KMS-11 (cell line): ENCODE data around the gene KRT82.
"Not testable (repeated sequence)": the region's sequence is repeated elsewhere in the genome, so short reads cannot be mapped to it uniquely, and the experiment has no call there.

Experiments
- H2AFZ ChIP-seq: fragments of 200-600 bp; sonication (generic); 2 replicates; pipeline ENCODE4 v1.6.1; 2016; ENCODE audit warnings: antibody characterized with exemption, mixed run types, low read depth
- H3K27ac ChIP-seq: fragments of 200-600 bp; sonication (generic); 2 replicates; pipeline ENCODE4 v1.6.1; 2016; ENCODE audit warnings: mild to moderate bottlenecking, mixed run types
- H3K27me3 ChIP-seq: fragments of 200-600 bp; sonication (generic); 2 replicates; pipeline ENCODE4 v1.6.1; 2017; ENCODE audit warnings: mild to moderate bottlenecking, low read depth, mixed run types, moderate library complexity; ENCODE audit not compliant: insufficient read depth
- H3K36me3 ChIP-seq: fragments of 200-600 bp; sonication (generic); 2 replicates; pipeline ENCODE4 v1.6.1; 2017; ENCODE audit warnings: mild to moderate bottlenecking, mixed run types; ENCODE audit not compliant: insufficient read depth
- H3K4me1 ChIP-seq: fragments of 200-600 bp; sonication (generic); 2 replicates; pipeline ENCODE4 v1.6.1; 2016; ENCODE audit warnings: mild to moderate bottlenecking, low read depth, mixed run types; ENCODE audit not compliant: poor library complexity, severe bottlenecking
- H3K4me2 ChIP-seq: fragments of 200-600 bp; sonication (generic); 2 replicates; pipeline ENCODE4 v1.7.0; 2016; ENCODE audit warnings: mild to moderate bottlenecking, mixed run types
- H3K4me3 ChIP-seq: fragments of 200-600 bp; sonication (generic); IDR thresholded peaks from 2 replicates; pipeline ENCODE4 v1.6.1; 2017; ENCODE audit warnings: low read depth, low read length, mixed read lengths; ENCODE audit not compliant: insufficient read depth
- H3K79me2 ChIP-seq: fragments of 200-600 bp; sonication (generic); 2 replicates; pipeline ENCODE4 v1.6.1; 2016; ENCODE audit warnings: low read depth, mixed run types; ENCODE audit not compliant: insufficient read depth
- H3K9ac ChIP-seq: fragments of 200-600 bp; sonication (generic); 2 replicates; pipeline ENCODE4 v1.6.1; 2016; ENCODE audit warnings: mild to moderate bottlenecking, mixed run types
- H4K20me1 ChIP-seq: fragments of 200-600 bp; sonication (generic); 2 replicates; pipeline ENCODE4 v1.6.1; 2016; ENCODE audit warnings: mild to moderate bottlenecking, mixed run types; ENCODE audit not compliant: insufficient read depth
- CTCF ChIP-seq: fragments of 200-600 bp; sonication (generic); conservative IDR thresholded peaks from 2 replicates; pipeline ENCODE4 v1.6.1; 2017; ENCODE audit warnings: low read depth, mild to moderate bottlenecking, antibody characterized with exemption, low read length, moderate library complexity, mixed read lengths

KRT82 gene

DNA sequence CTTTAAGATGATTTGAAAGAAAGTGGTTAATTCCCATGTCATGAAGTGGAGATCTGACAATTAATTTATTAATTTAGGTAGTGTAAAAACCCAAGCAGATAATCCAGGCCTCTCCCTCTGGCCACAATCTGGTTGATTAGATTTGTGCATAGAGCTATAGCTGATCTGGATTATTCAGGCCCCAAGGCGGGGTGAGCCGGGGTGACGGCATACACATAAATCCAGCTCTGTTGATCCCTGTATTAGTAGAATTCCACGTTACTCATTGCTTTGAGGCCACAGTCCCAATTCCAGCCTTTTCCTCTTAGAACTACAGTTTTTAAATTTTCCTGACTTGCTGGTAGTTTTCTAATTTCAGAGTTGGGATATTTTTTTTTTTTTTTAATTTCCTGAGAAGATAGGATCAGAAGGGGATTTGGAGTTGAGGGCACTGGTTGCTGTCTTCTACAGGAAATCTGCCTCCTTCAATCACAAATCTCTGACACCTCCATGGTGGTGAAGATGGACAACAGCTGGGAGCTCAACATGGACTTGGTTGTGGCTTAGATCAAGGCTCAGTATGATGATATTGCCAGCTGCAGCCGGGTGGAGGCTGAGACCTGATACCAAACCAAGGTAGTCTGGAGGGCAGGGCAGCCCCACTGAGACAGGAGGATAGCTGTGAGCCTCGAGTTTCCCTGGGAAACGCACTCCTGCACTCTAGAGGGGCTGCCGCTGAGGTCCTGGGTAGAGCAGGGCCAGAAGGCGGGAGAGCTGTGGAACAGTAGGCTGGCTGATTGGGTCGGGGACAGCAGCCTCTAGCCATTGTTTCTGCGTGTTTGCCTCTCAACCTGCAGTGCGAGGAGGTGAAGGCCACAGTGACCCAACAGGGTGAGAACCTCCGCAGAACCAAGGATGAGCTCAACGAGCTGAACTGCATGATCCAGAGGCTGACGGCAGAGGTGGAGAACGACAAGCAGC lies 58.3 kb downstream of the KRT82 start:
- H3K27me3 ChIP-seq, result peaks cover 4% of the 10 kb centered on the region

GRCh38 chr12:52347016-52347415 lies 59.1 kb downstream of the KRT82 start:
- Histone ChIP-seq H3K79me2 (no peaks in the 10 kb centered on the region), H3K4me2 (no peak overlapping the region), H3K27me3 (peaks cover 4% of the 10 kb centered on the region), H3K27ac (no peak overlapping the region), H3K9ac (no peak overlapping the region), H3K4me3 (no peak overlapping the region), H3K36me3 (no peaks in the 10 kb centered on the region), H3K4me1 (peaks cover 5% of the 10 kb centered on the region), H4K20me1 (no peaks in the 10 kb centered on the region), H2AFZ (no peak overlapping the region)
- no peak for TF ChIP-seq CTCF

More for the DNA sequence above, 58.3 kb downstream of the KRT82 start:
- TF ChIP-seq CTCF, result no peak
- no peak overlapping the region for H3K4me2 ChIP-seq
- no peaks in the 10 kb centered on the region for H3K36me3 ChIP-seq
- no peak overlapping the region for H3K4me3 ChIP-seq
- H3K9ac ChIP-seq, result no peak overlapping the region
- H4K20me1 ChIP-seq, result no peaks in the 10 kb centered on the region
- H2AFZ ChIP-seq, result no peak overlapping the region
- no peak overlapping the region for H3K27ac ChIP-seq
- peaks cover 5% of the 10 kb centered on the region for H3K4me1 ChIP-seq
- H3K79me2 ChIP-seq, result no peaks in the 10 kb centered on the region

DNA sequence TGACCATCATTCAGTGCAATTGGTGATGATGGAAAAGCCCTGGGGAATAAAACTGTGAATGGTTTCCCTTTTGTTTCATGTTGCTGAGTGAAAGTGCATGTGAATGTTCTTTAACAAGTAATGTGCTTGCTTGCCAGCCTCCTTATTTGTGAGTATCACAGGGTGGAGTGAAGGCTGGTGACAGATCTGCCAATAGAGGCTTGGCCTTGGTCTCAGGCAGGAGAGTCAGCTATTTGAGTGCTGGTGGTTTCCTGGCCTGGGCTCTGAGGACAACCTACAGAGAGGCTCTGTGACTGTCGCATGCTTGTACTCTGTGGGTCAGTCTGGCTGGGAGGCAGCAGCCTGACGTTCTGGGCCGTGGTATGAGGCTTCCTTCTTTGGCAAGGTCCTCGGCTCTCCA lies 59.5 kb downstream of the KRT82 start:
- Histone ChIP-seq H3K79me2 (no peaks in the 10 kb centered on the region), H3K36me3 (no peaks in the 10 kb centered on the region), H3K9ac (no peak overlapping the region), H3K4me3 (no peak overlapping the region), H4K20me1 (no peaks in the 10 kb centered on the region), H3K4me2 (no peak overlapping the region), H2AFZ (no peak overlapping the region), H3K27me3 (peaks cover 4% of the 10 kb centered on the region), H3K27ac (no peak overlapping the region), H3K4me1 (peaks cover 2% of the 10 kb centered on the region)
- no peak for TF ChIP-seq CTCF

- H4K20me1 ChIP-seq, H3K4me3 ChIP-seq, H3K4me1 ChIP-seq, H3K79me2 ChIP-seq, H3K27ac ChIP-seq, H3K4me2 ChIP-seq, H3K9ac ChIP-seq, H2AFZ ChIP-seq, H3K27me3 ChIP-seq, H3K36me3 ChIP-seq: not testable (repeated sequence)
These were observed 61.1 kb downstream of the KRT82 start for GRCh38 chr12:52345041-52345440.

DNA sequence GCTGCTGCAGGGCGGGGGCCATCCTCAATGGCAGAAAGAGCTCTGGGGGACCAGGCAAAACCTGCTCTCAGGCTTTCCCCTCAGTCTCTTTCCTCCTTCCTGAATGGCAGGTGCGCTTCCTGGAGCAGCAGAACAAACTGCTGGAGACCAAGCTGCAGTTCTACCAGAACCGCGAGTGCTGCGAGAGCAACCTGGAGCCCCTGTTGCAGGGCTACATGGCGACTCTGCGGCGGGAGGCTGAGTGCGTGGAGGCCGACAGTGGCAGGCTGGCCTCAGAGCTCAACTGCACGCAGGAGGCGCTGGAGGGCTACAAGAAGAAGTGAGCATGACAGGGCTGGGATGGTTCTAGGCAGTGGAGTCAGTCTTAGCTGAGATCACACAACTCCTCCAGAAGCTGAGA lies 62.0 kb downstream of the KRT82 start:
- Histone ChIP-seq H3K27me3 (peaks cover 4% of the 10 kb centered on the region), H3K4me2 (no peak overlapping the region), H3K4me1 (no peaks in the 10 kb centered on the region), H3K79me2 (no peaks in the 10 kb centered on the region), H3K36me3 (no peaks in the 10 kb centered on the region), H4K20me1 (no peaks in the 10 kb centered on the region), H2AFZ (no peak overlapping the region), H3K4me3 (no peak overlapping the region), H3K27ac (no peak overlapping the region), H3K9ac (no peak overlapping the region)
- no peak for TF ChIP-seq CTCF
